HUDEP-2 (cell line): Measurements from ENCODE around the gene OAF.
"Not testable (repeated sequence)": the region's sequence is repeated elsewhere in the genome, so short reads cannot be mapped to it uniquely, and the experiment has no call there.

ENCODE experiments used
- DNase-seq, 76 experiments: peaks; one replicate each; lab custom pipeline; 2025; ENCODE audit not compliant: unreplicated experiment in 76 of 76; lab: John Stamatoyannopoulos, UW

OAF gene

DNA sequence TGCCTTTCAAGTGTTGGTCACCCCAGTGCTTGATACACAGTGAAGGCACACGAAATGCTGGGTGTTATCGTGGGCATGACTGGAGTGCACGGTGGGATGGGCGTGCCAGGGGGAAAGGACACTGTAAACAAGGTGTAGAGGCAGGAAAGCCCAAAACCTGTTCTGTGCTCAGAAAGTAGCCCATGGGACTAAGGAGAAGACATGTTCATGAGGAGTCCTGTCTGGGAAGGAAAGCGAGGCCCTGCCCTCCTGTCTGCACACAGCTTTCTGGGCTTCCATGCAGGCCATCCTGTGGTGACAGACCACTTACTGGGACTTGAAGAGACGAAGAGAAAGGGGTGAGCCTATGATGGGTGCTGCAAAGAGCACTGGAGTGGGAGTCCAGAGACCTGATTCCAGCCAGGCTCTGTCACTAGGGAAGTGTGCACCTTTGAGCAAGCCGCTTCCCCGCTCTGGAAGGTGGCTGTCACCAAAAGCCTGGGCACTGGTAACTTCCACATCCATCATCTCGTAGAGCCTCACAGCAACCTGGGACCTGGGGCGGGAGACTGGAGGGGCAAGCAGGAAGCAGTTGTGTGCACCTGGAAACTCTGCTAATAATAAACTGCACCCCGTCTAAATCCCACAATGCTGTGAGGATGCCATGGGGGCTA, 28.3 kb downstream of the OAF start:
- DNase-seq, result no peak

DNA sequence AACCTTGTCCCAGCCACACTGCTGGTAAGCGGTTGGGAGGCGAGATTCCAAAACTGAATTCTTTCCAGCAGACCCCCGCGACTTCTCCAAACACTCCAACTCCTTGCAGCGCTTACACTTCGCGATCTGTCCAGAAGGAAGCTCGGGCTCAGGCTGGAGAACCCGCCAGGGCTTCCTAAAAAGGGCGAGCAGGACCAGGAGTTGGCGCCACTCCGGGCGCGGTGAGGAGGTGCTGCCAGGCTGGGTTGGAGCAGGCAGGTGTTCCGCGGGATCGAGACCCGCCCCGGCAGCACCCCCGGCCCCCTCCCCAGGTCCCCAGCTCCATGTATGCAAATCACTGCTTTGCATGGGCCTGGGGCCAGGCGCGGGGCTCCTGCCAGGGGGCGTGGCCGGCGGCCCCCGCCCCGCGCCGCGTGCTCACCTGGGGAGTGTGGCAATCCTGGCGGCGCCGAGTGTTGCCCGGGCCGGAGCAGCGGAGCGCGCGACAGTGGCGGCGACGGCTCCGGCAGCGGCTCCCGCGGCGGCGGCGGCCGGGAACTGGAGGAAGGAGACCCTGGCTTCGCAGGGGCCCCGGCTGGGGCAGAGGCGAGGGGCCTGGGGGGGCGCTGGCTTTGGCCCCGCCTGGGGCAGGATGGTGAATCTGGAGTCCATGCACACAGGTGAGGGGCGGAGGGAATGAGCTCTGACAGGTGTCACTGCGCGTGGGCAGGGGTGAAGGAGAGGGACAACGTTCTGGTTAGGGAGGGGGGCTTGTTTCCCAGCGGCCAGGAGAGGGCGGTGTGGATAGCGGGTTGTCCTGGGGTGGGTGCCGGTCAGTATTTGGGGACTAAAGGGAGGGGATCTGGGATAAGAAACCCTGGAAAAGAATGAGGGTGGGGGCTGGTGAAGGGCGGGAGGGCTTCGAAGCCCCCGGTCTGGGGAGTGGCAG, 29.1 kb downstream of the OAF start, which contains the start of gene POU2F3:
POU2F3 (plus strand) TSS at position 428 of the 928 bp plus-strand sequence; CDS start at position 632, 204 bp downstream.
- no peak for DNase-seq

DNA sequence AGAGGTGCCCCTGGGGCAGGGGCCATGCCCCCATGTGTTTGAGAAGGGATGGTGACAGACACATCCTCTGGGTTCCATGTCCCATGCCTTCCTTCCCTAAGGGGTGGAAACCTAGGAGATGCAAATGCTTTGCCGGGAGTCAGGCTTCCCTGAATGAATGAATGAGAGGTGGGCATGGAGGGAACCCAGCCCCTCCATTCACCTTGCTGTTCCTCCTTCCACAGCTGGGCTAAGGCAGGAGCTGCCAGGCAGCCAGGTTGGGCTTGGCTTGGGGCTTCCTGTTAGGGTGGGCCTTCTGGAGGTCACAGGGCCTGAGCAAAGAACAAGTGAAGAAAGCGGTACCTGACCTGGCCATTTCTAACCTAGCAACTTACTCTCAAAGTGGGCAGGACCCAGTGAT, 30.0 kb downstream of the OAF start:
- DNase-seq, result no peak

DNA sequence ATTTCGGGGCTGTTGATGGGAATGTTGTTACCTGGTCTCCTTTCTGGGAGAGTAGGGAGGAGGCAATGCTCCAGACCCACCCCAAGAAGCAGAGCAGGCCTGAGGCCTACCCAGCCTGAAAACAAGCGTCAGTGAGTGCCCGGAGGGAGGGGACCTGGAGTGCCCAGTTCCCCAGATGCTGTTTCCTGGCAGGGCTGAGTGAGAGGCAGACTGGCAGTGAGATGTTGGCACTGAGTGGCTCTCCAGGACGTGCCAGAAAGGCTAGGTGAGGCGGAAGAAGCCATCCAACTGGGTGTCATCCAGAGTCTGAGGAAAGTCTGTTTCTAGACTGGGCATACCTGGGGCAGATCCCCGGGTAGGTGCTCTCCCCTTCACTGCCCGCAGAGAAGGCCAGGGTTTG, 30.4 kb downstream of the OAF start:
- DNase-seq, result no peak

DNA sequence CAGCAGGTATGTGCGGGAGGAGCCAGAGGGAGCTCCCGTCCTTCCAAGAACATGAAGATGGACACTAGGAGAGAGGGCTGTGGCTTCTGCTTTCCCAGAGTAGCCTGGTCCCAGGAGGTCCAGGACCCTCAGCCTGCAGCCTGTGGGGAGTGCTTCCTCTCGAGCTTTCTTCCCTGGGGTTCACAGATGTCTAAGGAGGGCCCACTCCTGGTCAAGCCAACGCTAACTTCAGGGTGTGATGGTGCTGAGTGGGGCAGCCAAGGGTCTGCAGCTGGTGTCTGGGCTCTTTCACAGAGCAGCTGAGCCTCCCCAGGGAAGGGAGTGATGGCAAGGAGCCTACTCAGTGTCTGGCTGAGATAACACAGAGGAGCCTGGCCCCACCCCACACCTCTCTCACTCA, 32.4 kb downstream of the OAF start:
- no peak for DNase-seq

DNA sequence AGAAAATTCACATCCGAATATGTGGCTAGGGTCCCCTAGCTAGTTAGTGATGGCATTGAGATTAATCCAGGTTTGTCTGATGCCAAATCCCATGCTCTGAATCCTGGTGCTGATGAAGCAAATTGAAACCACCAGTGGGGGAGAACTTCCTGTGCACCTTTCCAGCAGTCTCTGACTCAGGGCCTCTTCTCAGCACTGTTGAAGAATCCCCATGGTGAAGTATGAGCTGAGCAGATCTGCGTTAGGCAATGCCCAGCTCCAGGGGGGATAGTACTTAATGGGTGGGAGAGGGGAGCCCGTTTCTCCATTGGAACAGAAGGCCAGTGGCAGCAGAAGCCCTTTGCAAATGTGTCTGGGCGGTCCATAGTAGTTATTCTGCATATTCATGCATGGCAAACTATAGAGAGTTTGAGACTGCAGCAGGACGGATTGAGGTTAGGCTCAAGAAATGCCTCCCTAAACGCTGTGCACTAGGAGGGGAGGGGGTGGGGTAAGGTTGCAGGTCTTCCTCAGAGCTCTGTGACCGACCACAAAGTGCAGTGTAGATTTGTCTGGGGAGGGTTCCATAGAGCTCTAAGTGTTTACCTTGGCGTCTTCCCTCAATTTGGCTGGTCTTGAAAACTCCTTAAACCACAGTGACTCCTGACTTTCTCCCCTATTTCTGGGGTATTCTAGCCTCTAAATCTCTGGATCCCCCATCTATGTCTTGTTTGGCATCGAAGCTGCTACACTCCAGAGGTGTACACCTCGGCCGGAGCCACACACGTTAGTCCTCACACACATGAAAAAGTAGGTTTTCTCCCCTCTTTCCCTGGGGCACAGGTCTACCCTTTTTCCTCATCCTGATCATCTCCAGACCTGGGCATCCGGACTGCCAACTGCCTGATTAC, 33.9 kb downstream of the OAF start:
- DNase-seq, result no peak

DNA sequence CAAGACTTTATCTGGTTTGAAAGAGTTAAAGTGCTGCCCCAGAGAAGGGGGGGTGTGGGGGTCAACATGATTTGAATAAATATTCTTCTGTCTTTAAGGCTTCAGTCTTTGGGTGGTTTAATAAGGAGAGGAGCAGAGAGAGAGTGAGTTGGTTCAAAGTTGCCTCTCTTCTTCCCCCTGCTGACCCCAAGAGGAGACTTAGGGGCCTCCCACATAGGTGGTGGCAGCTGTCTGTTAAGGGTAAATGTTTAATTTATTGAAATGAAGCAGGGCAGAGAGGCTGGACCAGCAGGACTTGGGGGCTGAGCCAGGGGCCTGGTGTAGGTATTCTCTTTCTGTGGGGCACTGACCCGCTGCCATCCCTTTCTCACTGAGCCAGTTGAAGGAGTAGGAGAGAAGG, 34.6 kb downstream of the OAF start:
- DNase-seq, result no peak

DNA sequence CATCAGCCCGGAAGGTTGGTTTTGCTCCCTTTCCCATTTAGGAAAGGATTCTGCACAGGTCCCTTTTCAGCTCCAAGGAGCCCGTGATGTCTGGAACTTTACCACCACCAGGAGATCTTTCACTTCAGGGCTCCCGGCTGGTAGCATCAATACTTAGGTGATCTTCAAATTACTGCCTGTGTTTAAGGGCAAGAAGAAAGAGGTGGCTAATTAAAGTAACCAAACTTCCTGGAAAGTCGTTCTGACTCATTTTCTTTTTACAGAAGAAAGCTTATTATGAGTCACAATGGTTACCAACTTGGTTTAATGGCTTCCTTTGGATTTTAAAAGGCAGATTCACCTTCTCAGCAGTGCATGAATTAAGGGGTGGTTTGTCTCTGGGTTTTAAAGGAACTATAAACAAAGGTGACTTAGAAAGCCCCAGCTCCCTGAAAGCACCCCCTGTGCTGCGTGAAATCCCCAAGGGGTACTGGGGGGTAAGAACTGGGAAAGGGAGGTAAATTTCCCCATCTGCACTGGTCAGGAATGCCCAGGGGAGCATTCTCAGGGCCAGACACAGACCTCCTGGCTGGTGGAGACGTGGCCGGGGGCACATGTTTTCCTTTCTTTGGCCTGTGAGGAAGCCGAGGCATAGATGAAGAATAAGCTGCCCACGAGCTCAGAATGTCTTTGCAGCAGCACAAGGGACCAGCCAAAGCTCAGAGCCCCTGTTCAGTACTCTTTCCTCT, 37.9 kb downstream of the OAF start:
- no peak for DNase-seq

DNA sequence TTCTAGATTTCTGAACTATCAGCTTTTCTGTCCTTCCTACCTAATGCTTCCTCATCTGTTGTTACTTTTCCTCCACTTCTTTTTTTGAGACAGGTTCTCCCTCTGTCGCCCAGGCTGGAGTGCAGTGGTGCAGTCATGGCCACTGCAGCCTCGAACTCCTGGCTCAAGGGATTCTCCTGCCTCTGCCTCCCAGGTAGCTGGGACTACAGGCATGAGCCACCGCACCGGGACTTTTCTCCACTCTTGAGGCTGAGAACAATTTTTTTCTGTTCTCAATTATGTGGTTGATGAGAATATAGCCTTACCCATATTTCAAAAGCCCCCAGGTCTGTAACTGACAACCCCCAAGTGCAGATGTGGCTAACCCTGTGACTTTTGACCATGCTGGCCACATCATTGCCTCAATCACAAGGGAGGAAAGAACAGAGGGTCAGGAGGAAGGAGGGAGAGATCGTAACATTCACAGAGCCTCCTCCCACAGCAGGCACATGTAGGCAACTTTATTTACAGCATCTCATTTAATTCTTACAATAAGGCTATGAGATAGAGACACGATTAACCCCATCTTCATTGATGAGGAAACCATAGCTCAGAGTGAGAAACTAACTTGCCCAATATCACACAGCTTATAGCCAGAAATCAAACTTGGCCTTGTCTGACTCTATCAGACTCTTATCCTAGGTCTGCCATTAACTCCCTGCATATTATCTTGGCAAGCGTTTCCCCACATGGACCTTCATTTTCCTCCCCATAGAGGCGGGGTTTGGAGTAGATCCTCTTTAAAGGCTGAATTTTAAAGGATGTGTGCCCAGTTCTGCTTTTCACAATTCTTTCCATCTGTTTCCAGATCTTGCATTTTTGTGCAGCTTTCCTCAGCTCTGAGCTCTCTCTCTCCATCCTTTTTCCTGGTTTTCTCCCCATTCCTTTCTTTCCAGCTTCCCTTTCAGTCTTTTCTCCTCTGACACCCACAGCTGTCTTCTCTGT, 38.7 kb downstream of the OAF start:
- no peak for DNase-seq

DNA sequence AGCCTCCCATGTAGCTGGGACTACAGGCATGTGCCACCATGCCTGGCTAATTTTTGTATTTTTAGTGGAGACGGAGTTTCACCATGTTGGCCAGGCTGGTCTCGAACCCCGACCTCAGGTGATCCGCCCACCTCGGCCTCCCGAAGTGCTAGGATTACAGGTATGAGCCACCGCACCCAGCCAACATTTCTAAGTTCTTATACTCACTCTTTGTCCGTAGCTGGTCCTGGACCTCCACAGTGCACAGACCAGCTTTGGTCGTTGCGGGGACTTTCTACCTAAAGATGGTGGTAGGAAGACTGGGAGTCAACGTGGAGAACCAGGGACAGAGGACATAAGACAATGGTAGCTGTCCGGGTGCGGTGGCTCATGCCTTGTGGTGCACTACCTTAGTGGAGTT, 42.5 kb downstream of the OAF start:
- DNase-seq, result not testable (repeated sequence)

DNA sequence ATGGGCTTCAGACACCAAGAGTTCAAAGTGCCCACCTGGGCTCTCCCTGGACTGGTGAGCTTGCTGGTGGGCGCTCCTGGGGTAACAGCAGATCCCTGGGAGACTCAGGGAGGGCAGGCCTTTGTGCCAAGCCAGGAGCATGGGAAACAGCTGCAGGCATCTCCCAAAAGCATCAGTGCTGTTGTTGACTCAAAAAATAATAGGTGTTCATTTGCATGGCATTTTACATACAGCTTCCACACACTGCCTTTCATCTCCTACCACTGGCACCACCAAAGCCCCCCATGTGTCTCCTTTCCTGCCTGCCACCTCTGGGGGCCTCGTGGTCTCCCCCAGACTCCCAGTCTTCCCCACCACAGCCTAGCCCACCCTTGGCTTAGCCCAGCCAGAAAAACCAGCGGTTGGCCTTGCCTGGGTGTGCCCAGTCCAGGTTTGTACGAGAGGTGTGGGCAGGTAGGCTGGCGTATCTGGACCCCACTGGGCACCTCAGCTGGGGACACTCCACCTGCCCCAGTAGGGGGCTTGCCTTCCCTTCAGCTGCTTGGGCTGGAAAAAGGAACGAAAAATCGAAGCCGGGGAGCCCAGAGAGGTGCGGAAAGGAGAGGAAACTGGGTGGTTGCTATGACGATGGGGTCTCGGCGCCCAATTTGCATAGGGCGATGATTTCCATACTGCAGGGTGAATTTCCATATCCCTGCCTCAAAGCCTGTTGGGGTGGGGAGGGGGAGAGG, 44.1 kb downstream of the OAF start:
- DNase-seq, result no peak

DNA sequence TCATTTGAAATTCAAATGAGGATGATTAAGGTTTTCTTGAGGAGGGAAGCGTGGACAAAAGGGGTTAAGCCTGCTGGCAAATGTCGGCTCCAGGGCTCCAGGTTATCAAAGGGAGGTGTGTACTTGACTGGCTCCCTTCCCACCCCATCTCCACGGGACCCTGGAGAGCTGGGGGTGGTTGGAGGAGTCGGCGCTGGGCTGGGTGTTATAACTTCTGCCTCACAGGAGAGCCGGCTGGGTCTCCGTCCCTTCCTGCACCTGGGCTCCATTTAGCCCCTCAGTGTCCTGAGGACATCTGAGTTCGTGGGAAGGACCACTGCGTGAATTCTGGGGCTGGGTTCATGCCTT, 44.7 kb downstream of the OAF start:
- DNase-seq, result no peak

DNA sequence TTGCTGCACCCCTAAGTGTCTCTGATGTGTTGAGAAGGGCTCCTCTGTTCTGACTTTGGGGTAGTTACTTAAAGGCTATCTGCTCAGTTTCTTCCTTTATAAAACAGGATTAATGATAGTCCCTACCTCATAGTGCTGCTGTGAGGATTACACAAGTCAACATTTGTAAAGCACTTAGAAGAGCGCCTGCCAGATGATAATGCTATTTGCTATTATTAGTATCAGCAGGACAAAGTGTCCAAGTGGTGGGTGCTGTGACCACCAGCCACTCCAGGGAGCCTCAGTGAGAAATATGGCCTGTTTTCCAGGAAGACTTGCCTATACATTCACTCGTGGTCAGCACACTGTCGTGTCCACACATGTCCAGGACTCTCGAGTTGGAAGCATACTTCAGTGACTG, 45.3 kb downstream of the OAF start:
- no peak for DNase-seq

DNA sequence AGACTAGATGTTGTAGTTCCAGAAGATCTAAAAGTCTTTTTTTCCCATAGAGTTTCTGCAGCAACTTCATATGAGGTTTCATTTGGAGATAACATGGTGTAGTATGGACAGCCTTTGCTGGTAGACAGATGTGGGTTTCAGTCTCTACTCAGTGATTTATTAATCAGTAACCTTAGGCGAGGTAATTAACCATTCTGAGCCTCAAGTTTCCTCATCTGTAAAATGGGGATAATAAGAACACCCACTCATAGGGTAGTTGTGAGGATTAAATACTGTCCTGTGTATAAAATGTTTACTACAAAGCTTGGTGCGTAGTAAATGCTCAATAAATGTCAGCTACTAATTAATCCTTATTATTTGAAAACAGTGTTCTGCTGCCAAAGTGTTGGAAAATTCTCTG, 45.9 kb downstream of the OAF start:
- DNase-seq, result no peak

DNA sequence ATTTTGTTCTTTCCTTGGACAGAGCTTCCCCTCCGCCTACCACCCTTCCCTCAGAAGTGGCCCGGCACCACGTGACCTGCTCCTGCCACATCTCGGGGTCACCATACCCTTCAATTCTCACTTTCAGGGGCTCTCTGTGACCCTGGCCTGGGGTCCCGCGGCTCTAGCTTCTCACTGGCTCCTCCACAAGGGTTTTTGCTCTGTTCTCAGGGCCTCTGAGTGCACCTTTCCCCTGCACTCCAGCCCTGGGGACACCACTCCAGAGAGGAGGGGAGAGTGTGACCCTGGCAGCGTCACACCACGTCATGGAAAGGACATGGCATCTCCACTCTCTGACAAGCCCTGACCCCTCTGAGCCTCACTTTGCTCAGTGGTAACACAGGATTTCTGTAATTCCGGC, 46.5 kb downstream of the OAF start:
- DNase-seq, result no peak

DNA sequence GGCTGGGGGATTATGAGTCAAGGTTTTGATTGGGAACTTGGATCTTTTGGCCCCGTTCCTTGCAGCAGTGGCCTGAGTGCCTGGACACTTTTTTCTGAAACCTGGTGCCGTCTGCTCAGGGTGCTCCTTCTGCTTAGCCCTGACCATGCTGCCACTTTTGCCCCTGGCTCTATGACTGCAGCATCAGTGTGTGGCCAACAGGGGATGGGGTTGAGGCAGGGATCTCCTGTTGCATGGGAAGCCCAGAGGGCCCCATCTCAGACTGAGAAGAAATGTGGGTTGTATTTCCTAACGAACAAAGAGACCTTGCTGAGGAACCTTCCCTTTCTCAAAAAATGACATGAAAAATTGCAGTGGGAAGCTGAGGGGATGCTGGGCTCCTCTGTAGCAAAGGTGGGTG, 47.8 kb downstream of the OAF start:
- DNase-seq, result no peak

DNA sequence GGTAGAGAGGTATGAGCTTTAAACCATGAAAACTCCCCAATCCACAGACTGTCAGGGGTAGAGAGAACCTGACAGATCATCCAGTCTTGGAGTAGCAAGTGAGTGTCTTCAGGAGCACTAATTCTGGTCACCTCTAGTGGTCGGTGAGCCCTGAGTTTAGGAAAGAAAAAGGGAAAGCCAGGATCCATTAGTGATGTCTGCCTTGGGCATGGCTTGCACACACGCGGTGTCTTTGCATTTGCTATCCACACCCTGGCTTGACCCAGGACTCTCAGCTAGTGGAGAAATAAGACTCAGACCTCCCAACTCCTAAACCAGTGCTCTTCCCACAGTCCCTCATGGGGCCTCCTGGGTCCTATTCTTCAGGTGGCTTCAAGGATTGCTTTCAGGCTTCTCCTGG, 48.4 kb downstream of the OAF start:
- DNase-seq, result no peak

DNA sequence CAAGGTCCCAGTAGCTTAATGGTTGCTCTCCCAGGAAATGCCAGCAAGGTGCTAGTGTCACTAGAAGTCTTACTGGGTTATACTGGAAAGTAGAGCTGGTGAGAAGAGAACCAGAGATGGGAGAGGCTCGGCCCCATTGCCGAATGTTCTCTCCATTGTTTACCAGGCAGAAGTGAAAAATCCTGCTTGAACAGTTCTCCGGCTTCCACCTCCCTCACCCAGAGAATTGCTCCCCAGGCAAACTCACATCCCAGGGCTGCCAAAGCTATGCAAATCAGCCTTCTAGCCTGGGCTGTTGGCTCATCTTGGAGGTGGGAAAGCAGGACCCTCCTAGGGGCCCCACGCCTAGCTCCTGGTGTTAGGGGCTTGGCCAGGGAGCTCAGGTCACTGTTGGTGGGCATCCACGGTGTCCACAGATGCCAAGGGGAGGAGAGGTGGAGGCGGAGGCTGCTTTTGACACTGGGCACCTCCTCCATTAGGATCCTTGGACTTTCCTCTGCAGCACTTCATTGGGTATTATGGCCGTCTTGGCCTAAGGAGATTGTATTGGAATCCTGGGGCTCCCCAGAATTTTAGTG, 49.2 kb downstream of the OAF start:
- no peak for DNase-seq
